ENCODE results near the gene DLL4.

DLL4 gene

GRCh38 chr15:40942337-40942854 is 13.3 kb downstream of the DLL4 start:
- TF ChIP-seq CTCF (IDR thresholded peaks at IDR 0.05; ENCODE audit: low read depth, low read length): no peak
- DNase-seq (ENCODE audit: low read depth in 2 of 2): no peak
- peak overlapping the region; percentile 54 to 55 for H3K4me3 ChIP-seq (replicated peaks in 1 of 2; ENCODE audit: low read depth in 2 of 2, low read length in 2 of 2)

DNA sequence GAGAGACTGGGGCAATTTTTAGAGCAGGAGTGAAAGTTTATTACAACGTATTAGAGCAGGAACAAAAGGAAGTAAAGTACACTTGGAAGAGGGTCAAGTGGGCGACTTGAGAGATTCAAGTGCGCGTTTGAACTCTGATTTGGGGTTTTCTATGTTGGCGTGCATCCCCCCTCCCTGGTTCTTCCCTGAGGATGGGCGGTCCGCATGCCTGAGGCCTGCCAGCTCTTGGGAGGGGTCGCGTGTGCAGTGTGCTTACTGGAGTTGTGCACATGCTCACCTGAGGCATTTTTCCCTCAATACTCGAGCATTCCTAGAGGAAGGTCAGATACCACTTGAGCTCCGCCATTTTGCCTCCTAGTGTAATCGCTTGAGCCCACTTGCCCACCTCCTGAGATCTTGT is 13.7 kb downstream of the DLL4 start:
- H3K4me3 ChIP-seq (replicated peaks in 1 of 2; ENCODE audit: low read depth in 2 of 2, low read length in 2 of 2): no peak overlapping the region
- TF ChIP-seq CTCF (IDR thresholded peaks at IDR 0.05; ENCODE audit: low read depth, low read length): no peak
- DNase-seq (ENCODE audit: low read depth in 2 of 2): no peak

GRCh38 chr15:40943764-40944365 is 14.7 kb downstream of the DLL4 start:
- no peak overlapping the region for H3K4me3 ChIP-seq (replicated peaks in 1 of 2; ENCODE audit: low read depth in 2 of 2, low read length in 2 of 2)
- TF ChIP-seq CTCF (IDR thresholded peaks at IDR 0.05; ENCODE audit: low read depth, low read length): no peak
- DNase-seq (ENCODE audit: low read depth in 2 of 2): no peak

DNA sequence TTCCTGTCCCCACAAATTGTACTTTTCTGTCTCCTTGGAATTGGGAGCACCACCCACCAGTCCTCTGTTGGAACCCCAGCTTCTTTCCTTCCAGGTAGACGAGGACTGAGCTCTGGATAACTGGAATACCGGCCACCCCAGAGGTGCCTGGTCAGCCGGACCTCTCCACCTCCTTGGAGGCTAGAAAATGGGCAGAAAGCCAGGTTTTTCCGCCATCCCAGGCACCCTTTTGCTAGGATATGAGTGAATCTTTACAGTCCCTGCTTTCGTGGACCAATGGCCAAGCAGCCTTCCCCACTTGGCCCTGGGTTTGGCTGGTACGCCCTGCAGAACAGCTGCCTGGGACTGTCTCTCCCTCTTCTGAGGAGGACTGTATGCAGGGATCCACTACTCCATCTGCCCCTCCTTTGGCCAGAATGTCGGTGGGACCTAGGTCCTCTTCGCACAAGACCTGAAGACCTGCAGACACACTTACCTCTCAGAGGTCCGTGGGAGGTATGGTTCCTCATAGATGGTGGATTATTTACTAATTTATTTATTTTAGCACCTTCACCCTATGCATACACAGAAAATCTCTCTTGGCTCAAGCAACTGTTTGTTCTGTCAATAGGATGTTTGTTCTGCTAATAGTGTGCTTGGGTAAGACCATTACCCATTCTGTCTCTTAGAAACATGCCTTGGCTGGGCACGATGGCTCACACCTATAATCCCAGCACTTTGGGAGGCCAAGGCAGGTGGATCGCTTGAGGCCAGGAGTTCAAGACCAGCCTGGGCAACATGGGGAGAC is 15.6 kb downstream of the DLL4 start:
- no peak for TF ChIP-seq CTCF (IDR thresholded peaks at IDR 0.05; ENCODE audit: low read depth, low read length)
- no peak for DNase-seq (ENCODE audit: low read depth in 2 of 2)
- no peak overlapping the region for H3K4me3 ChIP-seq (replicated peaks in 1 of 2; ENCODE audit: low read depth in 2 of 2, low read length in 2 of 2)

GRCh38 chr15:40948706-40949473 is 19.8 kb downstream of the DLL4 start:
- no peak for TF ChIP-seq CTCF (IDR thresholded peaks at IDR 0.05; ENCODE audit: low read depth, low read length)
- H3K4me3 ChIP-seq (replicated peaks in 1 of 2; ENCODE audit: low read depth in 2 of 2, low read length in 2 of 2): no peak overlapping the region
- DNase-seq (ENCODE audit: low read depth in 2 of 2): no peak

DNA sequence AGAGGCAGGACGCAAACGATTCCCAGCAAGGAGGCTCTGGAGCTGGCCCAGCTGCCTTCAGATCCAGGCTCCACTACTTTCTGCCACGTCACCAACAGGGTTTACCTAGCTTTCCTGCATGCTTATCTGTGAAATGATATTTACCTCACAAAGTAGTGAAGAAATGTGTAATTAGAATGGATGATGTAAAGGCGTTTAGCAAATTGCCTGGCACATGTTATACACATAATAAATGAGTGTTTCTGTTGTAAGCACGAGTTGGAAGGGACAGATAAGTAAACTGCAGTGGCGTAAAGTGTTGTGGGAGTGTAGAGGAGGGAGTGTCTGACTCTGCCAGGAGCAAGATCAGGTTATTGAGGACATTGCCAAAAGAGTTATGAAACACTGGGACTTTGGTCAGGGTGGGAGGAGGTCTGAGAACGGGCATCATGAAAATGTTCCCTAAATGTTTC is 20.6 kb downstream of the DLL4 start:
- H3K4me3 ChIP-seq (replicated peaks in 1 of 2; ENCODE audit: low read depth in 2 of 2, low read length in 2 of 2): no peak overlapping the region
- DNase-seq (ENCODE audit: low read depth in 2 of 2): peak in 1 of 2 donors; percentile 36
- no peak for TF ChIP-seq CTCF (IDR thresholded peaks at IDR 0.05; ENCODE audit: low read depth, low read length)
